K562 (cell line): ENCODE measurements around the gene C2CD2L. TPM values are rescaled to one million over a fixed set of nuclear protein-coding genes. Genes with fewer than 3 reads are reported as not detected.

Source experiments
- ADNP ChIP-seq: fragments of 200-800 bp; sonication (Bioruptor generic); IDR thresholded peaks from 2 replicates; pipeline ENCODE4 v1.6.1; 2016; ENCODE audit warnings: missing genetic modification characterization, missing compliant biosample characterization
- CGGBP1 ChIP-seq: fragments of 250-450 bp; sonication (Bioruptor Pico); IDR thresholded peaks from 2 replicates; pipeline ENCODE4 v1.9.0; 2021; ENCODE audit warnings: mild to moderate bottlenecking
- CSDE1 ChIP-seq, 2 experiments: fragments of 450-650 bp; IDR thresholded peaks; 2 replicates each; pipeline ENCODE4 v1.6.1; 2016; ENCODE audit warnings: mild to moderate bottlenecking in 1 of 2
- CXXC5 ChIP-seq: fragments of 250-450 bp; sonication (Bioruptor Pico); IDR thresholded peaks from 2 replicates; pipeline ENCODE4 v1.8.0; 2022; ENCODE audit warnings: inconsistent platforms, mild to moderate bottlenecking, moderate library complexity
- ELF2 ChIP-seq: fragments of 250-450 bp; sonication (Bioruptor Pico); IDR thresholded peaks from 2 replicates; pipeline ENCODE4 v1.5.0; 2021; ENCODE audit warnings: mild to moderate bottlenecking
- FOXM1 ChIP-seq, 2 experiments: fragments of 450-650 bp in 1 of 2; sonication (generic) in 1 of 2; formaldehyde crosslinking in 1 of 2; IDR thresholded peaks; 2 replicates each; pipeline versions ENCODE4 v1.6.1 to v1.9.0; 2017 to 2022; ENCODE audit warnings: low read depth in 2 of 2, mild to moderate bottlenecking in 2 of 2, missing genetic modification reagents in 1 of 2, moderate library complexity in 1 of 2
- HDAC3 ChIP-seq: fragments of 450-650 bp; IDR thresholded peaks from 2 replicates; pipeline ENCODE4 v1.6.1; 2018; ENCODE audit warnings: borderline replicate concordance, mild to moderate bottlenecking, moderate library complexity; ENCODE audit not compliant: partially characterized antibody
- HNRNPUL1 ChIP-seq: fragments of 200-400 bp; formaldehyde crosslinking; IDR thresholded peaks from 2 replicates; pipeline ENCODE4 v1.6.1; 2017; ENCODE audit warnings: low read length
- NCOA6 ChIP-seq: fragments of 450-650 bp; IDR thresholded peaks from 2 replicates; pipeline ENCODE4 v1.6.1; 2017; ENCODE audit warnings: mild to moderate bottlenecking
- RBM14 ChIP-seq: fragments of 200-400 bp; formaldehyde crosslinking; IDR thresholded peaks from 2 replicates; pipeline ENCODE4 v1.6.1; 2018; ENCODE audit warnings: low read depth, mild to moderate bottlenecking, low read length, moderate library complexity, borderline replicate concordance; ENCODE audit not compliant: insufficient read depth
- RBM39 ChIP-seq: fragments of 200-400 bp; formaldehyde crosslinking; optimal IDR thresholded peaks from 2 replicates; pipeline ENCODE3; 2018; ENCODE audit warnings: low read depth, low read length
- RREB1 ChIP-seq: fragments of 250-450 bp; sonication (Bioruptor Pico); IDR thresholded peaks from 2 replicates; pipeline ENCODE4 v1.4.0; 2020
- SP2 ChIP-seq: IDR thresholded peaks from 2 replicates; pipeline ENCODE4 v1.6.1; 2011; ENCODE audit warnings: mild to moderate bottlenecking, low read depth, low read length, moderate library complexity; ENCODE audit not compliant: poor library complexity, severe bottlenecking; ENCODE audit errors: extremely low read depth
- TEAD4 ChIP-seq, 2 experiments: sonication (generic) in 1 of 2; formaldehyde crosslinking in 1 of 2; IDR thresholded peaks; 2 replicates each; pipeline versions ENCODE4 v1.6.1 to v1.8.0; 2012 to 2022; ENCODE audit warnings: borderline replicate concordance in 1 of 2, inconsistent platforms in 1 of 2, low read length in 1 of 2, mild to moderate bottlenecking in 1 of 2, missing genetic modification reagents in 1 of 2
- ZNF23 ChIP-seq: fragments of 250-450 bp; sonication (Bioruptor Pico); IDR thresholded peaks from 2 replicates; pipeline ENCODE4 v1.4.0; 2020; ENCODE audit warnings: mild to moderate bottlenecking
- polyA plus RNA-seq, 8 experiments: library from polyadenylated mRNA; depleted of rRNA in 4 of 8; stranded (reverse) in 5 of 8; unstranded in 3 of 8; fragments of >200 nt; fragmentation: Nextera tagmentation in 2 of 8; fragmentation: Illumina TruSeq in 1 of 8; extraction: Ambion mirVana in 2 of 8; extraction: Trizol in 1 of 8; gene quantifications; 2 replicates each; pipeline versions ENCODE4 v1.2.1 to v1.2.3, GENCODE V29; 2011 to 2014; ENCODE audit warnings: inconsistent platforms in 1 of 8, missing spikeins in 1 of 8
- total RNA-seq, 7 experiments: library from RNA; depleted of rRNA in 6 of 7; stranded (reverse); fragments of >200 nt in 6 of 7; fragmentation: Illumina TruSeq in 2 of 7; extraction: Trizol in 2 of 7; gene quantifications; 2 replicates each; pipeline versions ENCODE4 v1.2.1 to v1.2.3, GENCODE V29; 2011 to 2021; ENCODE audit warnings: low replicate concordance in 1 of 7

The C2CD2L gene
- total and polyA plus RNA-seq, 9 of the 15 experiments (the other 6 are each of a cell fraction or from before 2014, with no cell fraction given) = 0.66 to 41.2 (median 14.8) TPM

GRCh38 chr11:119106564-119107537 lies at the start of gene C2CD2L (continued):
- TF ChIP-seq RREB1 = no peak
- TF ChIP-seq ADNP (tag) = no peak
- no peak for TF ChIP-seq CSDE1 (IDR thresholded peaks at IDR 0.05)
- TF ChIP-seq CGGBP1 (CRISPR knock-in tag) = no peak
- TF ChIP-seq RBM39 = peak; percentile 91
- peak; percentile 70 for TF ChIP-seq CXXC5 (CRISPR knock-in tag)
- TF ChIP-seq SP2 = no peak
- peak; percentile 51; the same call in 1 of the 2 replicates for TF ChIP-seq FOXM1 (IDR thresholded peaks at IDR 0.05; ENCODE audit: low read depth)
- no peak for TF ChIP-seq FOXM1 (CRISPR knock-in tag; IDR thresholded peaks at IDR 0.05; ENCODE audit: low read depth)
- TF ChIP-seq HNRNPUL1 = no peak
- peak; percentile 70; the same call in 1 of the 2 replicates for TF ChIP-seq ELF2 (CRISPR knock-in tag)
- no peak for TF ChIP-seq RBM14
- TF ChIP-seq NCOA6 = no peak
- TF ChIP-seq HDAC3 = no peak
- TF ChIP-seq TEAD4 (IDR thresholded peaks at IDR 0.05; ENCODE audit: low read length) = peak; percentile 55; the same call in 1 of the 2 replicates
- no peak for TF ChIP-seq TEAD4 (CRISPR knock-in tag; IDR thresholded peaks at IDR 0.05; ENCODE audit: borderline replicate concordance)
- no peak for TF ChIP-seq ZNF23
